KBM-7 (cell line): Measurements from ENCODE around the gene TSPEAR.
"Not testable (repeated sequence)": the region's sequence is repeated elsewhere in the genome, so short reads cannot be mapped to it uniquely, and the experiment has no call there.

Experiments used
- DNase-seq: peaks from one replicate; pipeline ENCODE4 v3.0.0-alpha.2; 2015
- in situ Hi-C: fragments of 300-500 bp; cut with MboI; formaldehyde crosslinking; loops from 2 replicates; pipeline ENCODE4 v1.14.3; 2020; ENCODE audit warnings: low sequenced_read_pairs, low pct_unique_long_range_greater_than_20kb, mixed read lengths

Gene TSPEAR

DNA sequence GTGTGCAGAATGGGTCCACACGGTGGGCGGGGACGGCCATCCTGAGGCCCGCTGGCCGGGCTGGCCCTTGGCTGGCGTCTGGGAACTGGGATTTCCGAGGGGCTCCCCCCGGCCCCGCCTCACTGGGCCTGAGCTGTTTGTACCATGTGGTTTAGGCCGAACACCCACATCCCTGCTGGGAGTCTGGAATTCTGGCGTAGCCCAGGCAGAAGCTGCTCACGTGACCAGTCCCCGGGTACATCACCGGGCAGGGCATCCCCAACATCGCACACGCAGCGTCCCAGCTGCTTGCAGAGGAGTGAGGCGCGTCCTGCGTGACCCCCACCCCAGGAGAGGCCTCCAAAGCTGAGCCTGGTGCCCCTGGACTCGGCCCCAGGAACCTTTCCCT lies 108.9 kb downstream of the TSPEAR start:
- DNase-seq: no peak
- in situ Hi-C loops: no loop called here

- no peak for DNase-seq
- in situ Hi-C loops: no loop called here
These were observed 109.5 kb downstream of the TSPEAR start for GRCh38 chr21:44601596-44602462.

- in situ Hi-C loops, DNase-seq: not testable (repeated sequence)
These were observed 110.3 kb downstream of the TSPEAR start for GRCh38 chr21:44601091-44601490.

DNA sequence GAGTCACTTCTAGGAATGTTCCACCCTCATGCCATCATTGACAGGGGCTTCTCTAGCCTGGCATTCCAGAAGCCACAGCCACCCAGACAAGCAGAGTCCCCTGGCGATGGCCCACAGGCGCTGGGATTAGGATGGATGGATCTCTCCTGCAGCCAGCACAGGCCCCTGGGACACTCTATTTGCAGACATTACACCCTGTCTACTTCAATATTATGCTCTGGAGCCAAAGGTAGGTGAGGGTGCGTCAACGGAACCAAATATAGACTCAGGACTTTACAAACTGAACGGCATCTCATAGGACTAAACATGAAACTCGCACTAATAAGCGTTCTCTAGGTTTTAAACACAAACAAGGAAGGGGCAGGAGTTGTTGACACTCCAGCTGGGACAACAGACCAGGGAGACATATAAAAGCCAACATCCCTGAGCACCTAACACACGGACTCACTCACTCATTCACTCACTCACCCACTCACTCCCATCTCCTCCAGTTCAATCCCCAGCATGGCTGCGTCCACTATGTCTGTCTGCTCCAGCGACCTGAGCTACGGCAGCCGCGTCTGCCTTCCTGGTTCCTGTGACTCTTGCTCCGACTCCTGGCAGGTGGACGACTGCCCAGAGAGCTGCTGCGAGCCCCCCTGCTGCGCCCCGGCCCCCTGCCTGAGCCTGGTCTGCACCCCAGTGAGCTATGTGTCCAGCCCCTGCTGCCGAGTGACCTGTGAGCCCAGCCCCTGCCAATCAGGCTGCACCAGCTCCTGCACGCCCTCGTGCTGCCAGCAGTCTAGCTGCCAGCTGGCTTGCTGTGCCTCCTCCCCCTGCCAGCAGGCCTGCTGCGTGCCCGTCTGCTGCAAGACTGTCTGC lies 111.0 kb downstream of the TSPEAR start, which contains the start of gene KRTAP10-7:
Gene KRTAP10-7, plus strand, starts transcription at position 480 of the 861 bp plus-strand sequence. Its CDS starts 25 bp downstream, at position 505.
- in situ Hi-C loops: not testable (repeated sequence)

DNA sequence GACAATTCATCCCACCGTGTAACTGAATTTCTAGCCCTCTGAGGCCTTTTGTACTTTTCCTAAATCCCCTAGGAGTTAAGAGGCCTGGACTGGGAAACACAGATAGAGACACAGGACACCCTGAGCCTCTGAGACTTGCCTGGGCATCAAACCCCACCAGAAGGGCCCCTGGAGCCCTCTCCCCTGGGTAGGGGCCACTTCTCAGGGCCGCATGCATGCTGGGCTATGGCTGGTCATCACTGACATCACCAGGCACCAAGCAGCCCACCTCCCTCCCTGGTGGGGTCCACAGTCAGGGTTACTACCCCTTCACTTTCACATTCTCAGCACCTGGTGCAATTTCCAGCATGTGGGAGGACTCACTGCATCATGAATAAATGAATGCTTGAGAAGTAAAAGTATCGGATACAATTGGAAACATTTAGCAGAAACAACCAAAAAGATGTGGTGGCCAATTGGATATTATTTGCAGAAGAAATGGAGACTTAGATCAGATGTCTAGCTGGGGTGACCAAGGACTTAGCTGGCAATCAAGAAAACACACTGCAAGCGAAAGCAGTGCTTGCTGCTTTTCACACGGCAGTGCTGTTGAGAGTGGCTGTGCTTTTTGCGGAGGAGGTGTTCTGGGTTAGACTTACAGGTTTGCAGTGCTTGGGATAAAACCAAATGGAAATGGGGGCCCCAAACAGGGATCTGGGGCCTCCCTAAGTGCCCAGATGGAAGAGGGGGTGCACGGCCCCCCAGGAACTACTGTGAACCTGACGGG lies 111.9 kb downstream of the TSPEAR start:
- in situ Hi-C loops: no loop called here
- no peak for DNase-seq

More for the DNA sequence above, 111.0 kb downstream of the TSPEAR start, which contains the start of gene KRTAP10-7:
- DNase-seq: not testable (repeated sequence)

DNA sequence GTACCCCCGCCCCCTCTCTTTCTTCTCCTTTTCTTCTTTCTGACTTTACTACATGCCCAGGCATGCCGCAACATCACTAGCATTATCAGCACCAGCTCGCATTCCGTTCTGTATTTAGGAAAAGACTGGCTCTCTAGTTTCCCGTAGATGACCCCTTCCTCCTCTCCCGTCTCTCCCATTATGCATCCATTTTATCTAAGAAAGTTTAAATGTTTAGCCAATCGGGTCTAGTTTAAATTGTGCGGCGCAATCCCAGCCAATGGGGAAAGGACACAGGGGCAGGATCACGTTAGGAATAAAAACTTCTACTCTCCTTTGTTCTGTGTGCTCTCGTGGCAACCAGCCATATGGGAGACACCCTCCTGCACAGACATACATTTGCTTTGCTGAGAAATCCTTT lies 113.3 kb downstream of the TSPEAR start:
- DNase-seq: peak; percentile 26
- in situ Hi-C loops: no loop called here

GRCh38 chr21:44596068-44596725 lies 115.2 kb downstream of the TSPEAR start:
- no peak for DNase-seq
- in situ Hi-C loops: no loop called here

- in situ Hi-C loops: no loop called here
- DNase-seq: no peak
These were observed 115.8 kb downstream of the TSPEAR start for GRCh38 chr21:44595524-44595923.

GRCh38 chr21:44594406-44594916 lies 116.9 kb downstream of the TSPEAR start:
- DNase-seq: no peak
- in situ Hi-C loops: no loop called here

DNA sequence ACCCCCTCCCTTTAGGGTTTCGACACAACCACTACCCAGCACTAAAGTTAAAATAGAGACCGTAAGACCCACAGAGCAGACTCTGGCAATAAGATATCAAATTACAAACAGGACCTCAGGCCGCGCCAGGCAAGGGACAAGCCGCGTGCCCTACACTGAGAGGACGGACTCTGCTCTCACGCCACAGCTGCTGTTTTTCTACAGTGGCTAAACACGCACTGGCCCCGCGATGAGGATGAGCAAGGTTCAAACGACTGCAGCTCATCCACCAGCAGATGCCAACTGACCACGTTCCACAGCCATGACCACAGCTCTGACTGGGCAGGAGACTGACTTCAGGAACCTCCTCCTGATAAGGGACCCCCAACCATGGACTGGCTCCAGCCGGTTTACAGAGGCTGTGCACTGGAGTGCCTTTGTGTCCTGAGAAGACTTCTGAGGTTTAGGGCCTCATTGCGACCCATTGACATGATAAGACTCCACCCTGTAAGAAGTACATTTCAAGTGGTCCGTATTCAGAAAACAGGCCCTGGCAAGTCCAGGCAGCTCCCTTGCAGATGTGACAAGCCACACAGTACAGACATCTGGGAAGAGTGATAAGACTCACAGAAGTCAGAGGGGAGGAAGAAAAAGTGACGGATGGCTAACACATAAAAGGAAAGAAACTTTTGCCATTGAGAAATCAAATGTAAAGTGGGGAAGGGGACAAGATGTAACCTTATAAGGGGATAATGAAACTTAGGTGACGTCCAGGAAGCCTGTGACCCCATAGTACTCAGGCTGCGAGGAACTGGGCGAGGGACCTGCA lies 117.6 kb downstream of the TSPEAR start:
- in situ Hi-C loops: no loop called here
- DNase-seq: peak; percentile 61

GRCh38 chr21:44592446-44593311 lies 118.7 kb downstream of the TSPEAR start, which contains the start of gene KRTAP10-6:
TSS of gene KRTAP10-6 (minus strand) at chr21:44592505. CDS start at chr21:44592484, 21 bp downstream.
- DNase-seq: no peak
- in situ Hi-C loops: no loop called here

- DNase-seq, in situ Hi-C loops: not testable (repeated sequence)
These were observed 119.6 kb downstream of the TSPEAR start for GRCh38 chr21:44591801-44592130.

DNA sequence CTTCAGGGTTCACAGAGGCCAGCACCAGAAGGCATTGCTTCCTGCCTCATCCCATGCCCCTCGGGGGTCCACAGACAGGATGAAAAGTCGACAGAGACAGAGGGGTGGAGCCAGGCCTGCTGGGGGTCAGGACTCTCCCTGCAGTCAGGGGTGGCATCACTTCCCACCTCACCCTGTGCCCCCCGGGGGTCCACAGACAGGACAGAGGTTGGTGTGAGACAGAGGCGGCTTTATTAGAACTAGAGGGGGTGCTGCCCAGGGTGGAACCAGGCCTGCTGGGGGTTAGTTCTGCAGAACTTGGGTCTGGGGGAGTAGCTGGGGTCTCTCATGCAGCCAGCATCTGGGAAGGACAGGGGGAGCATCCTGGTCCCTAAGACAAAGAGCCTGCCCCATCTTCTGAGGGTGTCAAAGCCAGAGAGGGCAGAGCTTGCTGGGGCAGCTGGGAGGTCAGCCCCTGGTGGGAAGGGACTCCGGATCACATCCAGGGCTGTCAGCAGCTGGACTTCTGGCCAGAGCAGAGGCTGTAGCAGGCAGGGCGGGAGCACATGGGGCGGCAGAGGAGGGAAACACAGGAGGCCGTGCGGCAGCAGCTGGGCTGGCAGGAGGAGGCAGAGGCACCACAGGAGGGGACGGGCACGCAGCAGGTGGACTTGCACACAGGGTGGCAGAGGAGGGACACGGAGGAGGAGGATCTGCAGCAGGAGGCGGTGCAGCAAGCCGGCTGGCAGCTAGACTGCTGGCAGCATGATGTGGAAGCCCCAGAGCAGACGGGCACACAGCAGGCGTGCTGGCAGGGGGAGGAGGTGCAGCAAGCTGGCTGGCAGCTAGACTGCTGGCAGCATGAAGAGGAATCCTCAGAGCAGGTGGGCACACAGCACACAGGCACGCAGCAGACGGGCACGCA lies 120.2 kb downstream of the TSPEAR start:
- in situ Hi-C loops, DNase-seq: not testable (repeated sequence)

DNA sequence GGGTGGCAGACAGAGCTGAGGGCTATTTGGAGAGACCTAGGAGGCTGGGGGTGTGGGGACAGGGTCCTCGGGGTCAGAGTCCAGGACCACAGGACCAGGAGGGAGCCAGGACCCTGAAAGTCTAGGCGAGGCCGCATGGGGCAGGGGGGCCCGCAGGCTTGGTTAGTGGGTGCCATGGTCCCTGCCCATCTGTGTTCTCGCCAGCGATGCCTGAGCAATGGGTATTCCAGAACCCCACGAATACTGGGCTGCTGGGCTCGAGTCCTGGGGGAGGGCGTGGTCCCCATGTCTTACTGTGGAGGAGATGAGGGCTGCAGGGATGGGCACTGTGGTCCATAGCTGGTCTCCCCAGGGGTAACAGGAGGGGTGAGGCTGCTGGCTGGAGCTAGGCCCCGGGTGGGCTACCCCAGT lies 121.1 kb downstream of the TSPEAR start:
- in situ Hi-C loops: no loop called here
- no peak for DNase-seq

DNA sequence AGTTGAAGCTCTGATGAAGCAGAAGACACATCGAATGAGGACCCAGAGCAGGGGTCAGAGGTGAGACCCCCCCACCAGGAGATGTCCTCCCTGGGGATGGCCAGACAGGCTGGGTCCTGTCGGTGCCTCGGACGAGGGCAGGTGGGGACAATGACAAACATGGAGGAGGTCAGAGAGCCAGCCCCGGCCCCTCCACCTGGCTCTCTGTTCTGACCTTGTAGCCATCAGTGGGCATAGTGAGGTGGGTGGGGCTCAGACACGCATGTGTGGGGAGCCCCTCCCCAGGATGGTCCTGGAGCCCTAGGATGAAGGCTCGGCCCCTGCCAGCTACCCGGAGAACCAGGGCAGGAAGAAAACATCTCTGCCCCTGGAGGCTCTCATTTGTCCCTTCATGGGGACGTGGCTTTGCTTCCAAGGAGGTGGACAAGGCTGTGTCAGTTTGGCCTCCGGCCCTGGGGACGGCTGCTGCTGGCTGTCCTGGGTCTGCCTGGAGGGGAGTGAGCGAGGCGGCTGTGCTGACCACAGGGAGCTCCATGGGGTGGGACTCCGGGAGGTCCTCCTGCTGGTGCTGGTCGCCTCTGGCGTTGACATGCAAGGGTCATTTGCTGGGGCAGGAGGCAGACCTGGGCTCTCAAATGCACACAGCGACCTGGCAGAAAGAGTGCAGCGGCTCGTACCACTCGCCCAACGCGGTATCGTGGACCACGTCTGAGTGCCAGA lies 121.6 kb downstream of the TSPEAR start:
- DNase-seq: no peak

More for the DNA sequence above, 121.6 kb downstream of the TSPEAR start:
- in situ Hi-C loops: no loop called here
